PC-3 (cell line): ENCODE data around the gene CEP76. TPM values are rescaled to one million over a fixed set of nuclear protein-coding genes. Genes with fewer than 3 reads are reported as not detected.
A peak's percentile ranks its signal among the peaks of the same experiment; 100 is the strongest.

Source experiments
- ATAC-seq: fragments of 200-7000 bp; cut with Tn5 transposase; 2 replicates; pipeline ENCODE4 v1.9.1; 2020; ENCODE audit warnings: mild to moderate bottlenecking, moderate library complexity
- BruUV-seq: library from RNA; stranded (reverse); fragments of 400-500 nt; replicated peaks from 2 replicates; lab custom pipeline; 2021; lab: Mats Ljungman, UMichigan
- CTCF ChIA-PET: fragments of 300-600 bp; sonication (Branson Sonifier 250); formaldehyde crosslinking; loops from one replicate; lab custom pipeline; 2022; ENCODE audit warnings: antibody characterized with exemption; lab: Charles Lee
- POLR2A ChIA-PET: fragments of 300-600 bp; sonication (Branson Sonifier 250); formaldehyde crosslinking; loops from one replicate; lab custom pipeline; 2022; ENCODE audit warnings: antibody characterized with exemption; ENCODE audit not compliant: unreplicated experiment; lab: Charles Lee
- DNase-seq: peaks from one replicate; pipeline ENCODE4 v3.0.0-alpha.2; 2015
- H2AFZ ChIP-seq: fragments of 300-600 bp; sonication (generic); 2 replicates; pipeline ENCODE4 v1.6.0; 2016; ENCODE audit warnings: antibody characterized with exemption, low read length
- H3F3A ChIP-seq: fragments of 300-600 bp; sonication (generic); one replicate; pipeline ENCODE4 v1.6.0; 2017; ENCODE audit warnings: antibody characterized with exemption, low read length, control low read depth, mild to moderate bottlenecking; ENCODE audit not compliant: unreplicated experiment
- H3K27ac ChIP-seq: fragments of 300-600 bp; sonication (generic); 2 replicates; pipeline ENCODE4 v1.5.1; 2016; ENCODE audit warnings: mild to moderate bottlenecking, low read length
- H3K27me3 ChIP-seq: fragments of 300-600 bp; sonication (generic); 2 replicates; pipeline ENCODE4 v1.6.1; 2016; ENCODE audit warnings: low read length, mixed read lengths
- H3K36me3 ChIP-seq: fragments of 300-600 bp; sonication (generic); 2 replicates; pipeline ENCODE4 v1.6.1; 2016; ENCODE audit warnings: low read depth, mixed run types, low read length, mixed read lengths
- H3K4me1 ChIP-seq: fragments of 300-600 bp; sonication (generic); 2 replicates; pipeline ENCODE4 v1.5.1; 2016; ENCODE audit warnings: low read length; ENCODE audit not compliant: insufficient read depth
- H3K4me2 ChIP-seq: fragments of 300-600 bp; sonication (generic); 2 replicates; pipeline ENCODE4 v1.6.0; 2016; ENCODE audit warnings: low read length
- H3K4me3 ChIP-seq: fragments of 300-600 bp; sonication (generic); 2 replicates; pipeline ENCODE4 v1.5.1; 2016; ENCODE audit warnings: mild to moderate bottlenecking, low read length, mixed read lengths
- H3K79me2 ChIP-seq: fragments of 300-600 bp; sonication (generic); 2 replicates; pipeline ENCODE4 v1.6.1; 2017; ENCODE audit warnings: low read length, mixed read lengths
- H3K9ac ChIP-seq: fragments of 300-600 bp; sonication (generic); 2 replicates; pipeline ENCODE4 v1.6.0; 2016; ENCODE audit warnings: mild to moderate bottlenecking, low read length
- H3K9me2 ChIP-seq: fragments of 300-600 bp; sonication (generic); replicated peaks from 2 replicates; pipeline ENCODE4 v1.6.1; 2016; ENCODE audit warnings: mixed run types, low read length, mixed read lengths
- H3K9me3 ChIP-seq: fragments of 300-600 bp; sonication (generic); 2 replicates; pipeline ENCODE4 v1.6.1; 2016; ENCODE audit warnings: low read length, mixed read lengths
- H4K20me1 ChIP-seq: fragments of 300-600 bp; sonication (generic); 2 replicates; pipeline ENCODE4 v1.6.1; 2016; ENCODE audit warnings: low read length, mixed read lengths
- EZH2 ChIP-seq: fragments of 300-600 bp; sonication (generic); IDR thresholded peaks from one replicate; pipeline ENCODE4 v1.6.1; 2017; ENCODE audit warnings: antibody characterized with exemption, mild to moderate bottlenecking, low read length; ENCODE audit not compliant: unreplicated experiment
- EZH2phosphoT487 ChIP-seq: fragments of 300-600 bp; sonication (generic); IDR thresholded peaks from 2 replicates; pipeline ENCODE4 v1.6.1; 2018; ENCODE audit warnings: mild to moderate bottlenecking, antibody characterized with exemption, low read length, borderline replicate concordance
- intact Hi-C: fragments of 100-400 bp; cut with micrococcal nuclease; formaldehyde crosslinking; loops from 2 replicates; pipeline ENCODE4 v1.9.0; 2023
- total RNA-seq: library from RNA; depleted of rRNA; stranded (reverse); fragments of >200 nt; gene quantifications from 2 replicates; pipeline ENCODE4 v1.2.3, GENCODE V29; 2014
- TF ChIP-seq, protein P1 (sequence below): fragments of 300-600 bp; sonication (generic); conservative IDR thresholded peaks from 2 replicates; pipeline ENCODE4 v1.5.1; 2017; ENCODE audit warnings: antibody characterized with exemption, low read depth, mild to moderate bottlenecking, low read length

The CEP76 gene
- total RNA-seq, 1 experiment from 2014 or later: 25.1 TPM

DNA sequence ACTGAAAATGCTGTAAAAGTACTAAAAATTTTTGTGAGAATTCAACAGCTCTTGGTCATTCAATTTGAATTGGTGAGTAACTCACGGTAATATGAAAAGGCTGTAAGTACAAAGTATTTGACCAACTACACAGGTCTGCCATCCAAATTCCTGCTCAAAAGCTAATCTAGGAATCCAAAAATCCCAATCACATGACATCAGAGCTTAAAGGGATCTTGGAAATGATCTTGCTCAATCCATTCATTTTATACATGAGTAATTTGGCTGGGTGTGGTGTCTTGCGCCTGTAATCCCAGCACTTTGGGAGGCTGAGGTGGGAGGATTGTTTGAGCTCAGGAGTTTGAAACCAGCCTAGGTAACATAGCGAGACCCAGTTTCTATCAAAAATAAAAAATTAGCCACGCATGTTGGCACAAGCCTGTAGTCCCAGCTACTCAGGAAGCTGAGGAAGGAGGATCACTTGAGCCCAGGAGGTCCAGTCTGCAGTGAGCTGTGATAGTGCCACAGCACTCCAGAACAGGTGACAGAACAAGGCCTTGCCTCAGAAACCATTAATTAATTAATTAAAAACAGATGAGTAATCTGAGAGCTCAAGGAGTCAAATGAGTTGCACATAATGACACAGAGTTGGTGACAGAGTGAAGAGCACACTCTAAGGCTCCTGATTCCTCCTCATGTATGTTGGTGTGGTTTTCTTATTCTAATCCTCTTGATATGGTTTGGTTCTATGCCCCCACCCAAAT is 64.5 kb downstream of the CEP76 start:
- TF ChIP-seq EZH2 (no peak), EZH2phosphoT487 (no peak)
- TF ChIP-seq, protein P1, sequence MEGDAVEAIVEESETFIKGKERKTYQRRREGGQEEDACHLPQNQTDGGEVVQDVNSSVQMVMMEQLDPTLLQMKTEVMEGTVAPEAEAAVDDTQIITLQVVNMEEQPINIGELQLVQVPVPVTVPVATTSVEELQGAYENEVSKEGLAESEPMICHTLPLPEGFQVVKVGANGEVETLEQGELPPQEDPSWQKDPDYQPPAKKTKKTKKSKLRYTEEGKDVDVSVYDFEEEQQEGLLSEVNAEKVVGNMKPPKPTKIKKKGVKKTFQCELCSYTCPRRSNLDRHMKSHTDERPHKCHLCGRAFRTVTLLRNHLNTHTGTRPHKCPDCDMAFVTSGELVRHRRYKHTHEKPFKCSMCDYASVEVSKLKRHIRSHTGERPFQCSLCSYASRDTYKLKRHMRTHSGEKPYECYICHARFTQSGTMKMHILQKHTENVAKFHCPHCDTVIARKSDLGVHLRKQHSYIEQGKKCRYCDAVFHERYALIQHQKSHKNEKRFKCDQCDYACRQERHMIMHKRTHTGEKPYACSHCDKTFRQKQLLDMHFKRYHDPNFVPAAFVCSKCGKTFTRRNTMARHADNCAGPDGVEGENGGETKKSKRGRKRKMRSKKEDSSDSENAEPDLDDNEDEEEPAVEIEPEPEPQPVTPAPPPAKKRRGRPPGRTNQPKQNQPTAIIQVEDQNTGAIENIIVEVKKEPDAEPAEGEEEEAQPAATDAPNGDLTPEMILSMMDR: no peak
- peaks cover 64% of the 10 kb centered on the region for H3K79me2 ChIP-seq
- ATAC-seq: no peak

GRCh38 chr18:12637393-12637792 is 65.1 kb downstream of the CEP76 start:
- Histone ChIP-seq H3K9me2 (no peaks in the 10 kb centered on the region), H2AFZ (no peak overlapping the region), H3F3A (peaks cover 8% of the 10 kb centered on the region), H3K36me3 (no peaks in the 10 kb centered on the region), H3K4me3 (no peak overlapping the region), H3K79me2 (peaks cover 58% of the 10 kb centered on the region), H3K4me2 (0 out of 2 replicates have a peak overlapping the region, but pooled peaks have one; percentile 1), H3K27ac (peak overlapping the region; percentile 95), H3K9ac (no peak overlapping the region), H4K20me1 (no peaks in the 10 kb centered on the region), H3K27me3 (no peaks in the 10 kb centered on the region), H3K9me3 (no peaks in the 10 kb centered on the region), H3K4me1 (peaks cover 65% of the 10 kb centered on the region)
- ATAC-seq: no peak
- CTCF ChIA-PET: no interaction called here
- POLR2A ChIA-PET: no interaction called here
- intact Hi-C loops: no loop called here
- TF ChIP-seq, protein P1: no peak
- TF ChIP-seq EZH2: no peak
- peak; percentile 20 for DNase-seq
- no TSS peak for BruUV-seq

More for the DNA sequence above, 64.5 kb downstream of the CEP76 start:
- H3K4me3 ChIP-seq: no peak overlapping the region
- H3K36me3 ChIP-seq: no peaks in the 10 kb centered on the region
- ChIA-PET CTCF (no interaction called here), POLR2A (no interaction called here)
- 0 out of 2 replicates have a peak overlapping the region, but pooled peaks have one; percentile 1 for H3K4me2 ChIP-seq
- peaks cover 8% of the 10 kb centered on the region for H3F3A ChIP-seq
- no peaks in the 10 kb centered on the region for H3K9me2 ChIP-seq
- H3K27ac ChIP-seq: peak overlapping the region; percentile 95
- intact Hi-C loops: no loop called here
- BruUV-seq: no TSS peak
- no peak overlapping the region for H2AFZ ChIP-seq
- H3K9me3 ChIP-seq: no peaks in the 10 kb centered on the region
- peak; percentile 80 for DNase-seq
- H3K4me1 ChIP-seq: peaks cover 63% of the 10 kb centered on the region
- H3K9ac ChIP-seq: no peak overlapping the region; the same call in 1 of the 2 replicates
- no peaks in the 10 kb centered on the region for H4K20me1 ChIP-seq
- no peaks in the 10 kb centered on the region for H3K27me3 ChIP-seq

DNA sequence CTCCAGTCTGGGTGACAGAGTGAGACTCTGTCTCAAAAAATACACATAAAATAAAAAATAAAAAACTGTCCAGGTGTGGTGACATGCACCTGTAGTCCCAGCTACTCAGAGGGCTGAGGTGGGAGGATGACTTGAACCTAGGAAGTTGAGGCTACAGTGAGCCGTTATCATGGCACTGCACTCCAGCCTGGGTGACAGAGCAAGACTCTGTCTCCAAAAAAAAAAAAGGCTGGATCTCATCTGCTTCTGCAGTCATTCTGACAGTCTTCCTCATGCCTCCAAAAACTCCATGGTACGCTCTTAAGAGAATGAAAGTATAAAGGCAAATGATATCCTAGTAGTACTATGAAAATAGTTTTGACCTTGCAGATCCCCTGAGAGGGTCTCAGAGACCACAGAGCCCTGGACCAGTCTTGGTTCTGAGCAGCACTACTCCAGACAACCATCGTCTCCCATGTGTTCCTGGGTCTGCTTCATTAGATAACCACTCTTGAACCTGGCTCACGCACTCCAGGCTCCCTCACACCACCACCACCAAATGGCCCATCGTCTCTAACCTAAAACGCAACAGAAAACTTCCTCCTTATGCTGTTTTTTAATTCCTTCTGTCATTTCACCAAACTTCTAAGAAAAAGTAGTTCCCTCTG is 70.6 kb downstream of the CEP76 start:
- ATAC-seq (no peak), DNase-seq (no peak)
- no peak overlapping the region for H3K9ac ChIP-seq
- peaks cover 35% of the 10 kb centered on the region for H3K4me1 ChIP-seq
- no peak overlapping the region for H3K4me3 ChIP-seq
- H3K27ac ChIP-seq: no peak overlapping the region
- peaks cover 21% of the 10 kb centered on the region for H3K79me2 ChIP-seq
- H3K4me2 ChIP-seq: no peak overlapping the region
- H3K9me2 ChIP-seq: no peaks in the 10 kb centered on the region
- no TSS peak for BruUV-seq
- H3K27me3 ChIP-seq: no peaks in the 10 kb centered on the region
- POLR2A ChIA-PET: no interaction called here
- H4K20me1 ChIP-seq: no peaks in the 10 kb centered on the region
- H3K36me3 ChIP-seq: no peaks in the 10 kb centered on the region
- no peak overlapping the region for H2AFZ ChIP-seq
- intact Hi-C loops: no loop called here
- CTCF ChIA-PET: no interaction called here
- TF ChIP-seq, protein P1: no peak
- TF ChIP-seq EZH2phosphoT487 (no peak), EZH2 (no peak)
- no peaks in the 10 kb centered on the region for H3F3A ChIP-seq
- H3K9me3 ChIP-seq: no peaks in the 10 kb centered on the region
